Pancreas (tissue), 10 donors: ENCODE results near the gene TCF7L1. TPM values are rescaled to one million over a fixed set of nuclear protein-coding genes. Genes with fewer than 3 reads are reported as not detected.
A peak's percentile ranks its signal among the peaks of the same experiment; 100 is the strongest.

Experiments used
- ATAC-seq, 4 donors: fragments of 200-7000 bp; cut with Tn5 transposase; one replicate each; pipeline versions ENCODE4 v1.8.0 to v1.9.1; 2020; ENCODE audit warnings: mild to moderate bottlenecking in 4 of 4, moderate library complexity in 4 of 4
- DNase-seq, 6 donors: peaks; one replicate each; pipeline ENCODE4 v3.0.0-alpha.2; 2020
- FAIRE-seq: peaks from 2 replicates; lab custom pipeline; 2012; peaks lifted over from hg19 to GRCh38; lab: Jason Lieb, UNC
- H3K27ac ChIP-seq, 4 donors: fragments of 200-600 bp; sonication (generic); 1 replicate in 3 of 4; 2 replicates in 1 of 4; pipeline versions ENCODE4 v1.5.0 to v1.8.0; 2020
- H3K27me3 ChIP-seq, 4 donors: fragments of 200-600 bp; one replicate each; pipeline ENCODE4 v1.8.0; 2021
- H3K36me3 ChIP-seq, 3 donors: fragments of 200-600 bp; sonication (generic) in 1 of 3; one replicate each; pipeline versions ENCODE4 v1.5.0 to v1.8.0; 2020 to 2021
- H3K4me1 ChIP-seq, 3 donors: fragments of 200-600 bp; one replicate each; pipeline ENCODE4 v1.8.0; 2021
- H3K4me3 ChIP-seq, 4 donors: fragments of 200-600 bp; sonication (generic) in 2 of 4; one replicate each; pipeline versions ENCODE4 v1.5.0 to v1.8.0; 2020 to 2021
- H3K9me3 ChIP-seq, 4 donors: fragments of 200-600 bp; one replicate each; pipeline ENCODE4 v1.8.0; 2021
- CTCF ChIP-seq, 4 donors: fragments of 200-600 bp; sonication (generic) in 3 of 4; IDR thresholded peaks; one replicate each; pipeline versions ENCODE4 v1.5.0 to v1.8.0; 2021; ENCODE audit warnings: antibody characterized with exemption in 4 of 4
- WGBS, 2 donors: extraction: QIAGEN DNeasy Blood & Tissue Kit; methylation state at CpG; one replicate each; pipeline ENCODE4 v1.1.7; 2013; 5-methylcytosine and 5-hydroxymethylcytosine counted together
- intact Hi-C, 3 donors: fragments of 100-400 bp; cut with DNase I; formaldehyde crosslinking; loops; one replicate each; pipeline versions ENCODE4 v1.11.1 to v1.14.2; 2022
- polyA plus RNA-seq, 2 donors: library from polyadenylated mRNA; stranded (reverse); fragments of 200-250 nt; gene quantifications; one replicate each; pipeline ENCODE4 v1.2.3, GENCODE V29; 2013
- total RNA-seq, 6 donors: library from RNA; stranded (reverse); fragmentation: NEBNext Ultra II Directional in 4 of 6; extraction: Animal tissue kit (Norgen Biotek cat#: 25700) in 4 of 6; gene quantifications; one replicate each; pipeline versions ENCODE4 v1.2.1 to v1.2.4, GENCODE V29; 2021 to 2023
- donor health status: healthy with polysubstance abuse.
- donor health status: DM: no; HTN: no; CAD: no; lungs with moderate emphysema.
- donor health status: DM: no; HTN: no; CAD: no.
- donor health status: control.
- donor health status: control.
- donor health status: Bipolar disorder and iron deficiency.
- donor health status: DM: yes; HTN: yes; CAD: no.
- donor health status: DM: no; HTN: no; CAD: no.
- donor health status: DM: no; HTN: no; CAD: no.
- donor health status: DM: yes; HTN: yes; CAD: no.

The TCF7L1 gene
- total and polyA plus RNA-seq, 8 donors = 1.1 to 4.0 (median 1.8) TPM

GRCh38 chr2:85287721-85288120 is 154.5 kb downstream of the TCF7L1 start:
- Histone ChIP-seq H3K27ac (no peak overlapping the region), H3K9me3 (no peaks in the 10 kb centered on the region), H3K4me1 (no peaks in the 10 kb centered on the region), H3K36me3 (no peaks in the 10 kb centered on the region), H3K27me3 (no peaks in the 10 kb centered on the region), H3K4me3 (no peak overlapping the region)
- intact Hi-C loops = loop anchor here (5.0 to 10.0 kb wide), 3 partner anchors 153 to 225 kb away; partner anchors contain the start of gene TCF7L1 (in 1 of the 3)
- FAIRE-seq = no peak
- WGBS, 2 donors = 88 to 90% methylated on average over 7 of the region's 7 CpGs
- no peak for DNase-seq
- no peak for ATAC-seq
- TF ChIP-seq CTCF (IDR thresholded peaks at IDR 0.05) = no peak

- FAIRE-seq = no peak
These were observed 155.1 kb downstream of the TCF7L1 start for GRCh38 chr2:85288244-85288725.

GRCh38 chr2:85291425-85292023 is 158.3 kb downstream of the TCF7L1 start:
- H3K36me3 ChIP-seq = no peaks in the 10 kb centered on the region
- TF ChIP-seq CTCF (IDR thresholded peaks at IDR 0.05) = no peak
- H3K27me3 ChIP-seq = no peaks in the 10 kb centered on the region
- FAIRE-seq = no peak
- no peaks in the 10 kb centered on the region for H3K4me1 ChIP-seq
- DNase-seq = no peak
- 82 to 83% methylated on average over 4 of the region's 4 CpGs for WGBS, 2 donors
- ATAC-seq = no peak
- H3K4me3 ChIP-seq = no peak overlapping the region
- H3K9me3 ChIP-seq = no peaks in the 10 kb centered on the region
- no peak overlapping the region for H3K27ac ChIP-seq
- intact Hi-C loops = no loop called here

More at GRCh38 chr2:85288244-85288725, 155.1 kb downstream of the TCF7L1 start:
- Histone ChIP-seq H3K27ac (no peak overlapping the region), H3K4me3 (no peak overlapping the region), H3K27me3 (no peaks in the 10 kb centered on the region), H3K4me1 (no peaks in the 10 kb centered on the region), H3K9me3 (no peaks in the 10 kb centered on the region), H3K36me3 (no peaks in the 10 kb centered on the region)
- DNase-seq = no peak
- ATAC-seq = peak in 2 of 4 donors; percentile 37 to 39
- TF ChIP-seq CTCF (IDR thresholded peaks at IDR 0.05) = no peak
- 77 to 85% methylated on average over 10 of the region's 10 CpGs for WGBS, 2 donors
- intact Hi-C loops = loop anchor here (5.0 to 10.0 kb wide), 3 partner anchors 153 to 226 kb away; partner anchors contain the start of gene TCF7L1 (in 1 of the 3)

- H3K36me3 ChIP-seq = no peaks in the 10 kb centered on the region
- FAIRE-seq = no peak
- no peak overlapping the region for H3K4me3 ChIP-seq
- intact Hi-C loops = loop anchor here in 1 of 3 donors (5.0 kb wide), 1 partner anchor 240 kb away; no protein-coding TSS in a partner anchor
- DNase-seq = no peak
- peak in 1 of 4 donors; percentile 26 for ATAC-seq
- H3K4me1 ChIP-seq = no peaks in the 10 kb centered on the region
- no peaks in the 10 kb centered on the region for H3K27me3 ChIP-seq
- H3K9me3 ChIP-seq = no peaks in the 10 kb centered on the region
- 83 to 84% methylated on average over 6 of the region's 6 CpGs for WGBS, 2 donors
- H3K27ac ChIP-seq = no peak overlapping the region
- TF ChIP-seq CTCF (IDR thresholded peaks at IDR 0.05) = no peak
These were observed 168.9 kb downstream of the TCF7L1 start for GRCh38 chr2:85302121-85302520.
